ENCODE results near the gene DLG2. TPM values are rescaled to one million over a fixed set of nuclear protein-coding genes. Genes with fewer than 3 reads are reported as not detected.

DLG2 gene
- total and polyA plus RNA-seq, 2 of the 4 experiments (the other 2 are of a cell fraction): 0.31 to 0.36 TPM

- POLR2A ChIA-PET (ENCODE audit: unreplicated experiment): no interaction called here
- dilution Hi-C loops (cut with HindIII; ENCODE audit: low sequenced_read_pairs, unreplicated experiment): no loop called here
- in situ Hi-C loops (cut with MboI; ENCODE audit: low sequenced_read_pairs): no loop called here
These were observed 38.6 kb upstream of the DLG2 start for GRCh38 chr11:85665733-85666132.

More at GRCh38 chr11:85665733-85666132, 38.6 kb upstream of the DLG2 start:
- CTCF ChIA-PET: no interaction called here
- no peak overlapping the region for H3K4me2 ChIP-seq (ENCODE audit: low read depth, low read length)
- H3K9me1 ChIP-seq (ENCODE audit: insufficient read depth, low read length): no peaks in the 10 kb centered on the region
- no peak overlapping the region for H3K14ac ChIP-seq (replicated peaks; ENCODE audit: low read depth, low read length)
- H2AFZ ChIP-seq (replicated peaks; ENCODE audit: low read length, poor library complexity): no peak overlapping the region
- H3K18ac ChIP-seq (ENCODE audit: low read depth, low read length): no peak overlapping the region
- H3K4me3 ChIP-seq (ENCODE audit: insufficient read depth, low read depth, low read length): no peak overlapping the region
- peaks cover 4% of the 10 kb centered on the region; the same call in 1 of the 2 replicates for H3K36me3 ChIP-seq (ENCODE audit: control insufficient read depth, insufficient read depth, low read length)
- no peak overlapping the region for H2AK5ac ChIP-seq (ENCODE audit: low read depth, low read length)
- H2BK120ac ChIP-seq (ENCODE audit: low read depth, low read length): no peak overlapping the region
- ATAC-seq (ENCODE audit: low read depth): no peak
- TF ChIP-seq RCOR1 (IDR thresholded peaks at IDR 0.05; ENCODE audit: insufficient replicate concordance, low read length) (no peak), RAD21 (IDR thresholded peaks at IDR 0.05; ENCODE audit: low read length) (no peak), BHLHE40 (IDR thresholded peaks at IDR 0.05; ENCODE audit: low read depth, low read length) (no peak), MAFK (IDR thresholded peaks at IDR 0.05; ENCODE audit: low read depth, low read length) (no peak), RFX5 (IDR thresholded peaks at IDR 0.05; ENCODE audit: low read depth, low read length) (no peak), SMC3 (IDR thresholded peaks at IDR 0.05; ENCODE audit: low read depth, low read length) (no peak), POLR2A (IDR thresholded peaks at IDR 0.05; ENCODE audit: low read depth, low read length) (no peak), USF2 (IDR thresholded peaks at IDR 0.05; ENCODE audit: low read depth, low read length) (no peak), MXI1 (IDR thresholded peaks at IDR 0.05; ENCODE audit: borderline replicate concordance, low read depth, low read length) (no peak), NFE2L2 (IDR thresholded peaks at IDR 0.05; ENCODE audit: low read depth, low read length) (no peak), CHD1 (IDR thresholded peaks at IDR 0.05; ENCODE audit: low read depth, low read length) (no peak), CEBPB (IDR thresholded peaks at IDR 0.05; ENCODE audit: low read depth, low read length) (no peak), FOS (IDR thresholded peaks at IDR 0.05; ENCODE audit: low read depth, low read length) (no peak), CTCF (conservative IDR thresholded peaks at IDR 0.05; ENCODE audit: low read depth, low read length) (no peak), MAZ (IDR thresholded peaks at IDR 0.05; ENCODE audit: borderline replicate concordance, low read depth, low read length) (no peak), ELK1 (IDR thresholded peaks at IDR 0.05; ENCODE audit: borderline replicate concordance, low read depth, low read length) (no peak)
- H3K4ac ChIP-seq (ENCODE audit: low read depth, low read length): 0 out of 2 replicates have a peak overlapping the region, but pooled peaks have one; percentile 1
- H3K27ac ChIP-seq (ENCODE audit: insufficient read depth, low read length): no peak overlapping the region
- H3K4me1 ChIP-seq (ENCODE audit: control insufficient read depth, insufficient read depth, low read length): no peaks in the 10 kb centered on the region; the same call in 1 of the 2 replicates
- H4K8ac ChIP-seq (ENCODE audit: low read depth in 2 of 2, low read length in 2 of 2): peak overlapping the region; percentile 73 to 75
- H3K27me3 ChIP-seq (ENCODE audit: control insufficient read depth, insufficient read depth, low read length): no peaks in the 10 kb centered on the region
- no peak for DNase-seq
- H3K56ac ChIP-seq (ENCODE audit: extremely low read depth, insufficient read depth, low read length): no peak overlapping the region
- no TSS peak for BruUV-seq (replicated peaks)
- no peak overlapping the region for H2BK5ac ChIP-seq (ENCODE audit: low read depth, low read length, poor library complexity, severe bottlenecking)
- no CpG with 5 or more reads among the region's 5 CpGs for WGBS, 2 experiments (ENCODE audit: extremely low coverage in 2 of 2, insufficient read length in 1 of 2)
- H4K5ac ChIP-seq (ENCODE audit: low read depth, low read length): peak overlapping the region; percentile 95; the same call in 1 of the 2 replicates
- no peak overlapping the region for H4K91ac ChIP-seq (ENCODE audit: insufficient read depth, low read depth, low read length)
- H2AK9ac ChIP-seq (replicated peaks; ENCODE audit: low read depth, low read length, poor library complexity): no peak overlapping the region
- H3K9me3 ChIP-seq (ENCODE audit: control insufficient read depth, insufficient read depth, low read length): no peaks in the 10 kb centered on the region
- intact Hi-C loops (cut with micrococcal nuclease): loop anchor here (1.0 to 2.0 kb wide), 3 partner anchors 20 to 53 kb away; partner anchors contain the start of gene TMEM126B
- peaks cover 31% of the 10 kb centered on the region for H4K20me1 ChIP-seq (ENCODE audit: insufficient read depth, low read length)
- H3K23ac ChIP-seq (ENCODE audit: low read depth, low read length): no peak overlapping the region
- H2BK15ac ChIP-seq (ENCODE audit: low read depth, low read length): no peak overlapping the region
- H3K9ac ChIP-seq (ENCODE audit: low read depth, low read length): no peak overlapping the region
- H2BK20ac ChIP-seq (ENCODE audit: low read depth, low read length): no peak overlapping the region
- H3K79me1 ChIP-seq (ENCODE audit: low read depth in 1 of 2, low read length in 2 of 2): peaks cover 0 to 11% of the 10 kb centered on the region in 2 experiments; a peak in 1 of 4 replicates

All from IMR-90 (cell line).